GM19238 (cell line): ENCODE results near the gene RBM18.

Source experiments
- DNase-seq: peaks from one replicate; pipeline ENCODE4 v3.0.0; 2011; ENCODE audit warnings: low spot score; ENCODE audit not compliant: insufficient read length

Gene RBM18

GRCh38 chr9:122222791-122223190, 41.8 kb downstream of the RBM18 start:
- no peak for DNase-seq

- no peak for DNase-seq
These were observed 43.3 kb downstream of the RBM18 start for GRCh38 chr9:122221183-122221811.

GRCh38 chr9:122220673-122221182, 43.9 kb downstream of the RBM18 start:
- DNase-seq, result no peak

GRCh38 chr9:122219856-122220672, 44.6 kb downstream of the RBM18 start:
- DNase-seq, result no peak

- DNase-seq, result no peak
These were observed 45.4 kb downstream of the RBM18 start for GRCh38 chr9:122218935-122219855.

- DNase-seq, result no peak
These were observed 46.3 kb downstream of the RBM18 start for GRCh38 chr9:122218071-122218934.

- no peak for DNase-seq
These were observed 47.0 kb downstream of the RBM18 start for GRCh38 chr9:122217640-122218039.

GRCh38 chr9:122216798-122217418, 47.7 kb downstream of the RBM18 start:
- no peak for DNase-seq

GRCh38 chr9:122216138-122216797, 48.4 kb downstream of the RBM18 start:
- DNase-seq, result no peak

- no peak for DNase-seq
These were observed 49.0 kb downstream of the RBM18 start for GRCh38 chr9:122215663-122216062.

- DNase-seq, result no peak
These were observed 50.1 kb downstream of the RBM18 start for GRCh38 chr9:122214507-122214906.

- peak; percentile 72 for DNase-seq
These were observed 50.8 kb downstream of the RBM18 start for GRCh38 chr9:122213589-122214413.

- DNase-seq, result no peak
These were observed 51.5 kb downstream of the RBM18 start for GRCh38 chr9:122213102-122213588.

GRCh38 chr9:122212473-122213004, 52.1 kb downstream of the RBM18 start:
- no peak for DNase-seq

- no peak for DNase-seq
These were observed 55.2 kb downstream of the RBM18 start for GRCh38 chr9:122209451-122209850.

GRCh38 chr9:122207096-122207495, 57.5 kb downstream of the RBM18 start:
- no peak for DNase-seq

GRCh38 chr9:122206118-122207046, 58.3 kb downstream of the RBM18 start:
- no peak for DNase-seq
